Liver (tissue), 3 donors: ENCODE data around the gene ANKRD13A.

Experiments
- ATF3 ChIP-seq: IDR thresholded peaks from 2 replicates; pipeline ENCODE4 v1.6.1; 2016; ENCODE audit warnings: antibody characterized with exemption
- CTCF ChIP-seq: fragments of 150-350 bp; IDR thresholded peaks from 2 replicates; pipeline ENCODE4 v1.5.1; 2017; ENCODE audit warnings: improper control_type of control experiment, low read depth, low read length; ENCODE audit not compliant: missing input control
- FOXA1 ChIP-seq: IDR thresholded peaks from 2 replicates; pipeline ENCODE4 v1.6.1; 2016; ENCODE audit warnings: antibody characterized with exemption
- GABPA ChIP-seq, 2 donors: IDR thresholded peaks in 1 of 2; conservative IDR thresholded peaks in 1 of 2; 2 replicates each; pipeline ENCODE4 v1.6.1; 2016; ENCODE audit warnings: antibody characterized with exemption in 2 of 2, mild to moderate bottlenecking in 1 of 2, moderate library complexity in 1 of 2
- HNF4A ChIP-seq, 2 donors: conservative IDR thresholded peaks; 2 replicates each; pipeline ENCODE4 v1.6.1; 2016; ENCODE audit warnings: antibody characterized with exemption in 2 of 2, mild to moderate bottlenecking in 2 of 2
- HNF4G ChIP-seq: IDR thresholded peaks from 2 replicates; pipeline ENCODE4 v1.6.1; 2016; ENCODE audit warnings: antibody characterized with exemption
- MAX ChIP-seq: IDR thresholded peaks from 2 replicates; pipeline ENCODE4 v1.6.1; 2016; ENCODE audit warnings: antibody characterized with exemption
- NR2F2 ChIP-seq: IDR thresholded peaks from 2 replicates; pipeline ENCODE4 v1.6.1; 2016; ENCODE audit warnings: antibody characterized with exemption
- RAD21 ChIP-seq, 2 donors: IDR thresholded peaks; 2 replicates each; pipeline ENCODE4 v1.6.1; 2016; ENCODE audit warnings: antibody characterized with exemption in 2 of 2, mild to moderate bottlenecking in 2 of 2
- REST ChIP-seq: IDR thresholded peaks from 2 replicates; pipeline ENCODE4 v1.6.1; 2016; ENCODE audit warnings: antibody characterized with exemption, mild to moderate bottlenecking
- TAF1 ChIP-seq: conservative IDR thresholded peaks from 2 replicates; pipeline ENCODE4 v1.6.1; 2016; ENCODE audit warnings: antibody characterized with exemption, mild to moderate bottlenecking
- donor health status: healthy.
- donor health status: healthy.

GRCh38 chr12:109998241-109998903 is 858 bp upstream of the ANKRD13A start:
- TF ChIP-seq CTCF (peak; percentile 1), NR2F2 (no peak), TAF1 (no peak), ATF3 (no peak), RAD21 (IDR thresholded peaks at IDR 0.05) (no peak), MAX (no peak), HNF4A (conservative IDR thresholded peaks at IDR 0.05) (no peak), FOXA1 (no peak), HNF4G (no peak), REST (no peak), GABPA (IDR thresholded peaks at IDR 0.05 in 1 of 2, conservative IDR thresholded peaks at IDR 0.05 in 1 of 2) (no peak)
